ENCODE results near the gene CNEP1R1. TPM values are rescaled to one million over a fixed set of nuclear protein-coding genes. Genes with fewer than 3 reads are reported as not detected.

The CNEP1R1 gene
- total RNA-seq, 1 donor from 2014 or later: 32.7 TPM

DNA sequence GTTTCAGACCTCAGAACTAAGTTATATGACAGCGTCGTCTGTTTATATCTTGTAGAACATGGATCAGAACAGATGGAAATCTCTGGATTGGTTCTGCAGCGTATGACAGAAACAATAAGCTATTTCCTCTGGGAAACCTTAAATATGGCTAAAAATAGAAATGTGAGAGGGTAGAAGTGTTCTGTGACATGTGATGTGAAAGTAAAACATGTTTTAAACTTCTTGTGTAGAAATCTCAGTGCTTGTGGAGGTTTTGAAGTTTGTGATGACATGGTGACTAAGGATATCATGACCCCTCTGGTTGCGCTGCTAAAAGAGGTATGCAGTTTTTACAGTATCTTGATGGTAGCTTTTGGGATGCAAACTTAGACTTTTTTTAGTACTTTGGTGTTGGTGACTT is 43.5 kb downstream of the CNEP1R1 start:
- Mint-ChIP-seq H3K9me3 (ENCODE audit: unreplicated experiment) (no peaks in the 10 kb centered on the region), H3K27me3 (ENCODE audit: unreplicated experiment) (peaks cover 9% of the 10 kb centered on the region), H3K27ac (ENCODE audit: unreplicated experiment) (no peak overlapping the region), H3K4me1 (ENCODE audit: unreplicated experiment) (peaks cover 18% of the 10 kb centered on the region), H3K4me3 (ENCODE audit: unreplicated experiment) (no peak overlapping the region), H3K36me3 (ENCODE audit: low read depth, unreplicated experiment) (peaks cover 4% of the 10 kb centered on the region)
- no peak for TF ChIP-seq CTCF (IDR thresholded peaks at IDR 0.05; ENCODE audit: unreplicated experiment)
- DNase-seq (ENCODE audit: low spot score): no peak

DNA sequence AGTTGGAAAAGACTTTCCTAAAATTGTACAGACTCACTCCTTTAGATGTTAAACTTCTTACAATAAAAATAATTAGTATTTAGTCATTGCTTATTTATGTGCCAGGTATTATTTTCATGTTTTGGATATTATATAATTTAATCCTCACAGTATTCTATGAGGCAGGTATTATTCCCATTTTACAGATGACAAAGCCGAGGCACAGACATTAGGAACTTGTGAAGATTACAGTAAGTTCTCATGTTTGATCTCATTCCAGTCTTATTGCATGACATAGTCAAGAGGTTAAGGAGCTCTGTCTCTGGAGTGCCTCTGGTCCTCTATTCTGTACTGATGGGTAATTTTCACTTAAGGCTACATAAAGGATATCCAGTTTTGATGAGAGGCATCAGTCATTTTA is 44.0 kb downstream of the CNEP1R1 start:
- peaks cover 18% of the 10 kb centered on the region for H3K4me1 Mint-ChIP-seq (ENCODE audit: unreplicated experiment)
- no peak for TF ChIP-seq CTCF (IDR thresholded peaks at IDR 0.05; ENCODE audit: unreplicated experiment)
- H3K27me3 Mint-ChIP-seq (ENCODE audit: unreplicated experiment): peaks cover 9% of the 10 kb centered on the region
- H3K4me3 Mint-ChIP-seq (ENCODE audit: unreplicated experiment): no peak overlapping the region
- H3K36me3 Mint-ChIP-seq (ENCODE audit: low read depth, unreplicated experiment): peaks cover 4% of the 10 kb centered on the region
- no peak for DNase-seq (ENCODE audit: low spot score)
- no peaks in the 10 kb centered on the region for H3K9me3 Mint-ChIP-seq (ENCODE audit: unreplicated experiment)
- H3K27ac Mint-ChIP-seq (ENCODE audit: unreplicated experiment): no peak overlapping the region

- peaks cover 9% of the 10 kb centered on the region for H3K36me3 Mint-ChIP-seq (ENCODE audit: low read depth, unreplicated experiment)
- peaks cover 7% of the 10 kb centered on the region for H3K27me3 Mint-ChIP-seq (ENCODE audit: unreplicated experiment)
- peaks cover 15% of the 10 kb centered on the region for H3K4me1 Mint-ChIP-seq (ENCODE audit: unreplicated experiment)
Observed at GRCh38 chr16:50071075-50071671, 46.1 kb downstream of the CNEP1R1 start.

DNA sequence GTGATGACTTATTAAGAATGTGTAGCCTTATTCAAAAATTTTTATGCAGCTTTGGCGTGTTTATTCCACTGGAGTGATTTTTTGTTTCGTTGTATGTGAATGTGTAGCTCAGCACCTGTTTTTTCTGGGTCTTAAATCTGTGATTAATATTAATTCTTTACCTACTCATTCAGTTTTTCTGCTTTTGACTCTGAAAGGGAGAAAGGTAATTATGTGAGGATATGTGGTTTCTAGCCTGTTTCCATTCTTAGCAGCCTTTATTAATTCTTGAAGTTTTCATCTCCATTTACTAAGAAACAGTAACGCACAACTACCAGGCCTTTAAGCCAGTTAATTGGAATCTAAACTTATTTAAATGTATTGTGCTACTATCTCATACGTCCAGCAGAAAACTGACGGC is 47.7 kb downstream of the CNEP1R1 start:
- peaks cover 3% of the 10 kb centered on the region for H3K4me1 Mint-ChIP-seq (ENCODE audit: unreplicated experiment)
- no peak overlapping the region for H3K27ac Mint-ChIP-seq (ENCODE audit: unreplicated experiment)
- TF ChIP-seq CTCF (IDR thresholded peaks at IDR 0.05; ENCODE audit: unreplicated experiment): no peak
- no peak overlapping the region for H3K4me3 Mint-ChIP-seq (ENCODE audit: unreplicated experiment)
- H3K36me3 Mint-ChIP-seq (ENCODE audit: low read depth, unreplicated experiment): peaks cover 13% of the 10 kb centered on the region
- peaks cover 2% of the 10 kb centered on the region for H3K27me3 Mint-ChIP-seq (ENCODE audit: unreplicated experiment)
- no peak for DNase-seq (ENCODE audit: low spot score)
- no peaks in the 10 kb centered on the region for H3K9me3 Mint-ChIP-seq (ENCODE audit: unreplicated experiment)

More at GRCh38 chr16:50071075-50071671, 46.1 kb downstream of the CNEP1R1 start:
- H3K9me3 Mint-ChIP-seq (ENCODE audit: unreplicated experiment): no peaks in the 10 kb centered on the region
- DNase-seq (ENCODE audit: low spot score): no peak
- H3K27ac Mint-ChIP-seq (ENCODE audit: unreplicated experiment): no peak overlapping the region
- no peak overlapping the region for H3K4me3 Mint-ChIP-seq (ENCODE audit: unreplicated experiment)
- no peak for TF ChIP-seq CTCF (IDR thresholded peaks at IDR 0.05; ENCODE audit: unreplicated experiment)

DNA sequence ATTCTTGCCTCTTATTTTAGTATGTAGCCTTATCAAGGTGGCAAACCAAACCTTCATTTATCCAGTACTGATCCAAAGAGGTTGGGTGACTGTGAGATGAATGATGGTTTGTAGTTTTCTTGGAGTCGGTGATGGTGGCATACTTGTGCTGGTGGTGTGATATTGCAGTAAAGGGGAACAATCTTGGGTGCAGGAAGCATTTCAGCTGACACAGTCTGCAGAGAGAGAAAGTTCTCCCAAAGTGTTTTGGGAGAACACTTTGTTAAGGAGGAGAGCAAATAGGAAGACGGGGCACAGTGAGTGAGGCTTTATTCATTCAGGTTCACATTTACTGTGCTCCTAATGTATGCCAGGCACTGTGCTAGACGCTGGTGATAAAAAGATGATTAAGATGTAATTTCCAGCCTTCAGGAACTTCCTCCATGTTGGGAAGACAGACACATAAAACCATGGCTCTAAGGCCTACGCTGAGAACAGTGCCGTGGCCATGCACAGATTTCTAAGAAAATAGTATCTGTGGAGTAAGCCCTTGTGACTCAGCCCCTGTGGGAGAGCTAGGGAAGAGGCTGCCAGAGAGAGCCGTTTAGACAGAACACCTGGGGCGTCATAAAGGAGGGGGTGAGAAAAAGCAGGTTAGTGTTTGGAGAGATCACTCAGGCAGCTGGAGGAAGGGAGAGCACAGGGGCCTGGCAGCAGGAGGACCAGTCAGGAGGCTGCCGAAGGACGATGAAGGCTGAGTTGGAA is 54.5 kb downstream of the CNEP1R1 start:
- no peak overlapping the region for H3K27ac Mint-ChIP-seq (ENCODE audit: unreplicated experiment)
- no peaks in the 10 kb centered on the region for H3K4me1 Mint-ChIP-seq (ENCODE audit: unreplicated experiment)
- no peaks in the 10 kb centered on the region for H3K9me3 Mint-ChIP-seq (ENCODE audit: unreplicated experiment)
- H3K4me3 Mint-ChIP-seq (ENCODE audit: unreplicated experiment): no peak overlapping the region
- no peak for DNase-seq (ENCODE audit: low spot score)
- peaks cover 22% of the 10 kb centered on the region for H3K36me3 Mint-ChIP-seq (ENCODE audit: low read depth, unreplicated experiment)
- no peak for TF ChIP-seq CTCF (IDR thresholded peaks at IDR 0.05; ENCODE audit: unreplicated experiment)
- H3K27me3 Mint-ChIP-seq (ENCODE audit: unreplicated experiment): peaks cover 2% of the 10 kb centered on the region
